ENCODE results near the gene UTP25.

- TF ChIP-seq CTCF (conservative IDR thresholded peaks at IDR 0.05; ENCODE audit: low read depth, low read length) = 0 out of 2 replicates have a peak, but pooled peaks have one; percentile 24
- TF ChIP-seq EZH2 (IDR thresholded peaks at IDR 0.05; ENCODE audit: low read length, unreplicated experiment) = no peak
- TF ChIP-seq EZH2phosphoT487 (IDR thresholded peaks at IDR 0.05; ENCODE audit: borderline replicate concordance, low read length) = no peak
Observed at GRCh38 chr1:209784265-209785169, 43.3 kb upstream of the UTP25 start, which contains the start of gene C1orf74.
